Measurements from ENCODE around the gene STK4.

- TF ChIP-seq POLR2A (IDR thresholded peaks at IDR 0.05) (no peak), POLR2AphosphoS5 (IDR thresholded peaks at IDR 0.05) (no peak), CTCF (IDR thresholded peaks at IDR 0.05) (no peak)
Observed at GRCh38 chr20:45101333-45101850, 135.1 kb downstream of the STK4 start.

Data from gastroesophageal sphincter (tissue), 3 donors.